ENCODE results near the gene TMEM120B.

- TF ChIP-seq SUZ12 (IDR thresholded peaks at IDR 0.05; ENCODE audit: extremely low read depth, insufficient read depth, insufficient read length) (no peak), YY1 (IDR thresholded peaks at IDR 0.05; ENCODE audit: insufficient read depth, insufficient read length) (no peak)
These were observed 82.0 kb downstream of the TMEM120B start for GRCh38 chr12:121794534-121795033.

Data from NT2/D1 (cell line).